Calu3 (cell line): ENCODE results near the gene CFAP210. TPM values are rescaled to one million over a fixed set of nuclear protein-coding genes. Genes with fewer than 3 reads are reported as not detected.
"Not testable (repeated sequence)": the region's sequence is repeated elsewhere in the genome, so short reads cannot be mapped to it uniquely, and the experiment has no call there.

Source experiments
- BruUV-seq: library from RNA; stranded (reverse); fragments of 400-500 nt; replicated peaks from 2 replicates; lab custom pipeline; 2021; lab: Mats Ljungman, UMichigan
- CTCF ChIA-PET: fragments of 300-600 bp; sonication (Branson Sonifier 250); formaldehyde crosslinking; loops from one replicate; lab custom pipeline; 2022; ENCODE audit warnings: antibody characterized with exemption; lab: Charles Lee
- DNase-seq: peaks from one replicate; pipeline ENCODE4 v3.0.0; 2022
- H3K27ac Mint-ChIP-seq: one replicate; pipeline ENCODE4 v1.8.0; 2022; ENCODE audit warnings: mixed read lengths; ENCODE audit not compliant: unreplicated experiment
- H3K27me3 Mint-ChIP-seq: one replicate; pipeline ENCODE4 v1.8.0; 2022; ENCODE audit warnings: mixed read lengths; ENCODE audit not compliant: unreplicated experiment
- H3K36me3 Mint-ChIP-seq: one replicate; pipeline ENCODE4 v1.8.0; 2022; ENCODE audit warnings: mild to moderate bottlenecking, moderate library complexity, mixed read lengths; ENCODE audit not compliant: insufficient read depth, unreplicated experiment
- H3K4me1 Mint-ChIP-seq: one replicate; pipeline ENCODE4 v1.8.0; 2022; ENCODE audit warnings: mild to moderate bottlenecking, low read depth, mixed read lengths; ENCODE audit not compliant: unreplicated experiment
- H3K4me3 Mint-ChIP-seq: one replicate; pipeline ENCODE4 v1.8.0; 2022; ENCODE audit warnings: mild to moderate bottlenecking, low read depth, moderate library complexity, mixed read lengths; ENCODE audit not compliant: unreplicated experiment
- H3K9me3 Mint-ChIP-seq: one replicate; pipeline ENCODE4 v1.8.0; 2022; ENCODE audit warnings: low read depth, mixed read lengths; ENCODE audit not compliant: unreplicated experiment
- CTCF ChIP-seq: fragments of 200-600 bp; IDR thresholded peaks from one replicate; pipeline ENCODE4 v1.8.0; 2022; ENCODE audit warnings: antibody characterized with exemption; ENCODE audit not compliant: unreplicated experiment
- intact Hi-C: fragments of 100-400 bp; cut with micrococcal nuclease; formaldehyde crosslinking; loops from one replicate; pipeline ENCODE4 v1.10.0; 2022; ENCODE audit not compliant: unreplicated experiment
- total RNA-seq: library from RNA; stranded (reverse); gene quantifications from 2 replicates; pipeline ENCODE4 v1.2.3, GENCODE V29; 2022

The CFAP210 gene
- total RNA-seq, 1 experiment from 2014 or later: not detected

DNA sequence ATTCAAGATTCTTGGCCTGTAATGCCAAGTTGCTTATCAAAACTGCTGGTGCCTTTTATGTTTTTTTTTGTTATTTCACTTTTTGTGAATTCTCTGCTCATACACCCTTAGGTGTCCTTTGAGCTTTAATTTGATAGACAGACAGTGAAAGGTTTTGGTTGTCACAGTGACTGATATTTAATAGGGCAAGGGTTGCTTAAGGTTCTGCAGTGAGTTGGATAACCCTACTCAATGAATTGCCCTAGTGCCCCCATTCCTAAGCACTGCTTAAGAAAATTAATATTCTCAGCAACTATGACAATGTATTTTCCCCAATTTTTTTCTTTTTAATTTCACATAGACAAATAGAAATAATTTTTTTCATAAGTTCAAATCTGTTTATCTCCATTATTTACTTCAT, 94.6 kb downstream of the CFAP210 start:
- Mint-ChIP-seq H3K9me3 (no peaks in the 10 kb centered on the region), H3K4me1 (no peaks in the 10 kb centered on the region), H3K27ac (no peak overlapping the region), H3K4me3 (no peak overlapping the region), H3K36me3 (peaks cover 26% of the 10 kb centered on the region), H3K27me3 (no peaks in the 10 kb centered on the region)
- intact Hi-C loops: no loop called here
- BruUV-seq: no TSS peak
- no peak for TF ChIP-seq CTCF
- no peak for DNase-seq
- CTCF ChIA-PET: interaction anchor here (0.6 kb wide), 1 partner anchor 39 kb away, joined by 3 read pairs; no protein-coding TSS in a partner anchor

GRCh38 chr2:169598982-169599381, 95.2 kb downstream of the CFAP210 start:
- H3K27me3 Mint-ChIP-seq: no peaks in the 10 kb centered on the region
- CTCF ChIA-PET: interaction anchor here (0.6 kb wide), 1 partner anchor 39 kb away, joined by 3 read pairs; no protein-coding TSS in a partner anchor
- no peaks in the 10 kb centered on the region for H3K4me1 Mint-ChIP-seq
- H3K4me3 Mint-ChIP-seq: no peak overlapping the region
- BruUV-seq: no TSS peak
- intact Hi-C loops: no loop called here
- TF ChIP-seq CTCF: no peak
- no peaks in the 10 kb centered on the region for H3K9me3 Mint-ChIP-seq
- DNase-seq: no peak
- no peak overlapping the region for H3K27ac Mint-ChIP-seq
- peaks cover 21% of the 10 kb centered on the region for H3K36me3 Mint-ChIP-seq

DNA sequence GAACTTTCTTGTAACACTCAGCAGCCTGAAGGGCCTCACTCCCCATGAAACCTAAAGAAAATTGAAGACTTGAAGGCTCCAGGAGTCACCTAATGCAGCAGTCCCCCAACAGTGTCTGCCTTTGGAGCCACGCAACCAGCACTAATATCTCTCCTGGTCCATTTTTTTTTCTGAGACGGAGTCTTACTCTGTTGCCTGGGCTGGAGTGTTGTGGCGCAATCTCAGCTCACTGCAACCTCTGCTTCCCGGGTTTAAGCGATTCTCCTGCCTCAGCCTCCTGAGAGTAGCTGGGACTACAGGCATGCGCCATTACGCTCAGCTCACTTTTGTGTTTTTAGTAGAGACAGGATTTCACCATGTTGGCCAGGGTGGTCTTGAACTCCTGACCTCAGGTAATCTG, 97.7 kb downstream of the CFAP210 start:
- DNase-seq, H3K27ac Mint-ChIP-seq, H3K4me1 Mint-ChIP-seq, H3K27me3 Mint-ChIP-seq, H3K4me3 Mint-ChIP-seq, H3K9me3 Mint-ChIP-seq, intact Hi-C loops, BruUV-seq, CTCF ChIA-PET: not testable (repeated sequence)
- H3K36me3 Mint-ChIP-seq: peaks cover 19% of the 10 kb centered on the region

Other genes with a start within 250 kb of the CFAP210 start
- gene BBS5, start 214.9 kb downstream of the CFAP210 start, total RNA-seq: 3.3 and 3.9 TPM in 2 replicates
- 0.21 TPM in 1 of 2 replicates, not detected in the other for gene KLHL41, start 184.7 kb downstream of the CFAP210 start, total RNA-seq
- 26.0 and 27.0 TPM in 2 replicates for gene FASTKD1, start 120.5 kb downstream of the CFAP210 start, total RNA-seq
- gene PPIG, start 110.1 kb downstream of the CFAP210 start, total RNA-seq: 55.4 and 58.3 TPM in 2 replicates
- gene PHOSPHO2, start 64 bp upstream of the CFAP210 start, total RNA-seq: 9.9 and 12.7 TPM in 2 replicates
- 40.4 and 49.5 TPM in 2 replicates for gene KLHL23, start 39.4 kb upstream of the CFAP210 start, total RNA-seq
- gene SSB, start 104.5 kb upstream of the CFAP210 start, total RNA-seq: 143 TPM in 2 replicates
- gene METTL5, start 130.5 kb upstream of the CFAP210 start, total RNA-seq: 63.1 and 68.2 TPM in 2 replicates
- 30.6 and 33.1 TPM in 2 replicates for gene UBR3, start 133.0 kb upstream of the CFAP210 start, total RNA-seq